Keratinocyte (primary cell): ENCODE results near the gene IGF1R. TPM values are rescaled to one million over a fixed set of nuclear protein-coding genes. Genes with fewer than 3 reads are reported as not detected.
A peak's percentile ranks its signal among the peaks of the same experiment; 100 is the strongest.

Source experiments
- DNase-seq: peaks from one replicate; pipeline ENCODE4 v3.0.0-alpha.2; 2011; ENCODE audit warnings: low read depth, missing footprints, low spot score
- FAIRE-seq: peaks from 2 replicates; lab custom pipeline; 2011; peaks lifted over from hg19 to GRCh38; lab: Jason Lieb, UNC
- H2AFZ ChIP-seq: 2 replicates; pipeline ENCODE4 v1.6.0; 2012; ENCODE audit warnings: low read length, control low read depth, inconsistent platforms; ENCODE audit not compliant: control insufficient read depth
- H3K27ac ChIP-seq: 2 replicates; pipeline ENCODE4 v1.5.1; 2011; ENCODE audit warnings: low read length; ENCODE audit not compliant: control insufficient read depth, insufficient read depth
- H3K27me3 ChIP-seq: 3 replicates; pipeline ENCODE4 v1.6.0; 2011; ENCODE audit warnings: low read length; ENCODE audit not compliant: control insufficient read depth, insufficient read depth; ENCODE audit errors: extremely low read depth
- H3K36me3 ChIP-seq, 2 experiments: 2 replicates in 1 of 2; 3 replicates in 1 of 2; pipeline ENCODE4 v1.5.1; 2011; ENCODE audit warnings: low read length in 2 of 2, mild to moderate bottlenecking in 1 of 2; ENCODE audit not compliant: control insufficient read depth in 2 of 2, insufficient read depth in 2 of 2; ENCODE audit errors: extremely low read depth in 1 of 2
- H3K4me1 ChIP-seq: 3 replicates; pipeline ENCODE4 v1.5.1; 2011; ENCODE audit warnings: low read length; ENCODE audit not compliant: control insufficient read depth, insufficient read depth; ENCODE audit errors: extremely low read depth
- H3K4me2 ChIP-seq: 3 replicates; pipeline ENCODE4 v1.6.0; 2011; ENCODE audit warnings: low read depth, low read length; ENCODE audit not compliant: control insufficient read depth, insufficient read depth; ENCODE audit errors: extremely low read depth
- H3K4me3 ChIP-seq, 3 experiments: fragments of 200-600 bp in 1 of 3; sonication (generic) in 1 of 3; 2 replicates in 2 of 3; 3 replicates in 1 of 3; pipeline ENCODE4 v1.5.1; 2011 to 2016; ENCODE audit warnings: low read length in 3 of 3, mild to moderate bottlenecking in 3 of 3, control low read depth in 2 of 3, inconsistent platforms in 1 of 3, low read depth in 1 of 3, mixed read lengths in 1 of 3, mixed run types in 1 of 3, moderate library complexity in 1 of 3; ENCODE audit not compliant: control insufficient read depth in 2 of 3, insufficient read depth in 2 of 3; ENCODE audit errors: extremely low read depth in 1 of 3
- H3K79me2 ChIP-seq: 2 replicates; pipeline ENCODE4 v1.6.0; 2012; ENCODE audit warnings: low read length; ENCODE audit not compliant: control insufficient read depth, insufficient read depth
- H3K9ac ChIP-seq: 3 replicates; pipeline ENCODE4 v1.6.0; 2011; ENCODE audit warnings: low read length; ENCODE audit not compliant: control insufficient read depth, insufficient read depth; ENCODE audit errors: extremely low read depth
- H3K9me1 ChIP-seq: 3 replicates; pipeline ENCODE4 v1.6.0; 2011; ENCODE audit warnings: low read length; ENCODE audit not compliant: control insufficient read depth, insufficient read depth; ENCODE audit errors: extremely low read depth
- H3K9me3 ChIP-seq: 2 replicates; pipeline ENCODE4 v1.5.1; 2012; ENCODE audit warnings: low read depth, low read length; ENCODE audit not compliant: control insufficient read depth
- H4K20me1 ChIP-seq: 3 replicates; pipeline ENCODE4 v1.6.0; 2011; ENCODE audit warnings: low read length; ENCODE audit not compliant: control insufficient read depth, insufficient read depth; ENCODE audit errors: extremely low read depth
- CTCF ChIP-seq, 3 experiments: IDR thresholded peaks in 1 of 3; conservative IDR thresholded peaks in 1 of 3; optimal IDR thresholded peaks in 1 of 3; 2 replicates in 2 of 3; 3 replicates in 1 of 3; pipeline versions ENCODE3 to v1.5.1; 2011; ENCODE audit warnings: low read length in 3 of 3, mild to moderate bottlenecking in 3 of 3, moderate library complexity in 2 of 3, control low read depth in 1 of 3, inconsistent platforms in 1 of 3; ENCODE audit not compliant: insufficient read depth in 2 of 3; ENCODE audit errors: extremely low read depth in 1 of 3
- EZH2 ChIP-seq: IDR thresholded peaks from one replicate; pipeline ENCODE4 v1.6.1; 2012; ENCODE audit warnings: inconsistent platforms, mild to moderate bottlenecking, low read length, moderate library complexity
- dilution Hi-C: fragments of 300-500 bp; cut with MboI; formaldehyde crosslinking; loops from one replicate; pipeline ENCODE4 v1.7.0; 2020; ENCODE audit warnings: low sequenced_read_pairs; ENCODE audit not compliant: extremely low pct_ligation_motif_present
- polyA plus RNA-seq, 5 experiments: library from polyadenylated mRNA; depleted of rRNA in 3 of 5; stranded (reverse) in 3 of 5; stranded (forward) in 1 of 5; unstranded in 1 of 5; fragments of >200 nt; gene quantifications; 1 replicate in 1 of 5; 2 replicates in 3 of 5; 3 replicates in 1 of 5; pipeline versions ENCODE4 v1.2.1 to v1.2.3, GENCODE V29; 2011 to 2012; ENCODE audit warnings: missing spikeins in 2 of 5, low read depth in 1 of 5, low replicate concordance in 1 of 5

Gene IGF1R
- polyA plus RNA-seq, 1 donor (not counting 4 experiments of a cell fraction or from before 2014, with no cell fraction given) = 14.5 TPM

- Histone ChIP-seq H3K9me1 (peaks cover 2% of the 10 kb centered on the region), H3K79me2 (peaks cover 89% of the 10 kb centered on the region), H3K27me3 (no peaks in the 10 kb centered on the region), H3K4me1 (peaks cover 30% of the 10 kb centered on the region), H2AFZ (no peak overlapping the region), H4K20me1 (peaks cover 8% of the 10 kb centered on the region), H3K27ac (no peak overlapping the region), H3K4me2 (no peak overlapping the region), H3K9ac (no peak overlapping the region), H3K36me3 (no peaks in the 10 kb centered on the region), H3K9me3 (no peaks in the 10 kb centered on the region), H3K4me3 (no peak overlapping the region)
- FAIRE-seq = no peak
- dilution Hi-C loops = no loop called here
- no peak for DNase-seq
- no peak for TF ChIP-seq EZH2
- TF ChIP-seq CTCF (optimal IDR thresholded peaks at IDR 0.05 in 1 of 3, IDR thresholded peaks at IDR 0.05 in 1 of 3, conservative IDR thresholded peaks at IDR 0.05 in 1 of 3; ENCODE audit: extremely low read depth in 1 of 3, insufficient read depth in 2 of 3, low read length in 3 of 3) = no peak
Measured at GRCh38 chr15:98686983-98687382, 38.6 kb downstream of the IGF1R start.

GRCh38 chr15:98689431-98689861 is 41.1 kb downstream of the IGF1R start:
- H3K27me3 ChIP-seq = no peaks in the 10 kb centered on the region
- peak overlapping the region; percentile 16 for H3K4me2 ChIP-seq
- peaks cover 2% of the 10 kb centered on the region for H3K9me1 ChIP-seq
- TF ChIP-seq CTCF (optimal IDR thresholded peaks at IDR 0.05 in 1 of 3, IDR thresholded peaks at IDR 0.05 in 1 of 3, conservative IDR thresholded peaks at IDR 0.05 in 1 of 3; ENCODE audit: extremely low read depth in 1 of 3, insufficient read depth in 2 of 3, low read length in 3 of 3) = no peak
- TF ChIP-seq EZH2 = no peak
- H3K79me2 ChIP-seq = peaks cover 95% of the 10 kb centered on the region
- H2AFZ ChIP-seq = no peak overlapping the region
- H4K20me1 ChIP-seq = peaks cover 8% of the 10 kb centered on the region
- H3K27ac ChIP-seq = no peak overlapping the region
- peaks cover 12% of the 10 kb centered on the region for H3K4me1 ChIP-seq
- no peaks in the 10 kb centered on the region for H3K9me3 ChIP-seq
- H3K36me3 ChIP-seq = no peaks in the 10 kb centered on the region
- dilution Hi-C loops = no loop called here
- no peak overlapping the region for H3K9ac ChIP-seq
- DNase-seq (no peak), FAIRE-seq (no peak)
- no peak overlapping the region for H3K4me3 ChIP-seq
